DMS79 treated with DMSO at 0.1 percent for 48 hours (cell line): ENCODE measurements around the gene ECI1.
A peak's percentile ranks its signal among the peaks of the same experiment; 100 is the strongest.

Experiments
- DNase-seq: peaks from one replicate; lab custom pipeline; 2025; lab: John Stamatoyannopoulos, UW

Gene ECI1

GRCh38 chr16:2251296-2252111 is at the start of gene ECI1:
Gene ECI1 (minus strand): TSS chr16:2251587. CDS start chr16:2251566, 21 bp downstream.
- DNase-seq, result peak; percentile 86

DNA sequence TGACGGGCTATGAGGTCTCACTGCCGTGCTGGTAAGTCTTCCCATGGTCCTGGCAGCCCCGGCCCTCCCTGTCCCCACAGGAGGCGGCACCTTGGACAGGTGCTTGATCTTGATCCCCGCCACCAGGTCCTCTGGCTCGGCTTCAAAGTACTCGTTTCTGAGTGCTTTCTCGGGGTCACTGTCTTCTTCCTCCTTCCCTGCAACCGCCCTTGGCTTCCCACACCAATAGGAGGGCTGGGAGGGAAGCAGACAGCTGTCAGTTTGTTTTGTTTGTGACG is 48.5 kb upstream of the ECI1 start:
- no peak for DNase-seq

DNA sequence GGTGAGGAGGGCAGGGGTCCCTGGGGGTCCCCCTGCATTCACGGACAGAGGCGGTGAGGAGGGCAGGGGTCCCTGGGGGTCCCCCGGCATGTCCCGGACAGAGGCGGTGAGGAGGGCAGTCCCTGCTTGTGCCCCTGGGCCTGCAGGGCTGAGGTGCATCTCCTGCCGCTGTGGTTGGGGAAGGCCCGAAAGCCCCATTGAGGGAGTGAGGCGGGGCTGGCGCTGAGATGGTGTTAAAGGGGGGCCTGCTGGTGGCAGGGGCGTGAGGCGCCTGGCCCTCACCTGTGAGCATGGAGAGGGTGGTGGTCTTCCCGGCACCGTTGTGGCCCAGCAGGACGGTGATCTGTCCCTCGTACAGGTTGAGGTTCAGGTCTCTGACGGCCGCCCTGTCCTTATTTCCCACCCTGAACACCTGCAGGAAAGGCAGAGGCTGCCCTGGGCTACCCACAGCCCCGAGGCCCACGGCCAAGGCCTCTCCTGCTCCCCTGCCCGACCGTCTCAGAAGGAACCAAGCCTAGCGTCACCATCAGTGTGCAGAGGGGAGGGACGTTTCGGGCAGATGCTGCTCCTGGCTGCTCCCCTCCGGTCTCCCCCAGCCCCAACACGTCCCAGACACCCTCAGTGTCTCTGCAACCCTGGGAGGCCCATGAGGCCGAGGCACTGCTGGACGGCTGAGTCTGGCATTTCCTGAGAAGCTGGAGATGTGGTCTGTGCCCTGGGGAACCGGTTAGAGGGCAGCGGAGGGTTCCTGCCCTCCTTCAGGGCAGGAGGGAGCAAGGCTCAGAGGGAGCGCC is 47.9 kb upstream of the ECI1 start:
- no peak for DNase-seq

GRCh38 chr16:2298621-2299020 is 47.2 kb upstream of the ECI1 start:
- DNase-seq, result no peak

GRCh38 chr16:2297506-2297860 is 46.1 kb upstream of the ECI1 start:
- no peak for DNase-seq

- DNase-seq, result no peak
These were observed 45.5 kb upstream of the ECI1 start for GRCh38 chr16:2296661-2297505.

- DNase-seq, result no peak
These were observed 43.8 kb upstream of the ECI1 start for GRCh38 chr16:2295056-2295798.

GRCh38 chr16:2292221-2292620 is 40.8 kb upstream of the ECI1 start:
- no peak for DNase-seq

DNA sequence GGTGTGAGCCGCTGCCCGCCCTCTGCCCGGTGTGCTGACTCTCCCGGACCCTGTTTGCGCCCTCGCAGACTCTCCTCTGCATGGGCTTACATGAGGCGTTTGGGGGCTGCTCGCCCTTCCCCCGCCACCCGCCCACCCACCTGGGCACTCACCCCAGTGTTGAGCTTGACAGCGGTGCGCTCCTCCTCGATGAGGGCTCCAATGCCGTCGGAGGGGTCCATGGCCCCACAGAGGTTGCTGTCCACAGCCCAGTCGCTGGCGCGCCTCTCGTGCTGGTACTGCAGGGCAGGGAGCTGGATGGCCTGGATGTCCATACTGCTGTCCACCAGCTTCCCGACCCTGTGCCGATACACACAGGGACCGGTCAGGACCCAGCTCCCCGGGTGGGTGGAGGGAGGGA is 37.9 kb upstream of the ECI1 start:
- no peak for DNase-seq

DNA sequence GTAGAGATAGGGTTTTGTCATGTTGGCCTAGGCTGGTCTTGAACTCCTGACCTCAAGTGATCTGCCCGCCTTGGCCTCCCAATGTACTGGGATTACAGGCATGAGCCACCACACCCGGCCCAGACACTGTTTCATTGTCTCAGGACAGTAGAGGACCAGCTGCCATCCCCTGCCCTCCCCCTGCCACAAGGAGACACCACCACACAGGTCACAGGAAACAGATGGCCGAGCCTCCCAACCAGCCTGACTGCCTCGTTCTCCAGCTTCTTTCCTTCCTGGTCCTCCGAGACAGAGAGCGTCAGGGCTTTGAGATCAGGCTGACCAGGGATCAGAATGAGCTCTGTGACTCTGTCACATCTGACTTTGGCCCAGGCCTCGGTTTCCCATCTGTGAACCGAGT is 37.3 kb upstream of the ECI1 start:
- no peak for DNase-seq

GRCh38 chr16:2287916-2288547 is 36.6 kb upstream of the ECI1 start:
- no peak for DNase-seq

DNA sequence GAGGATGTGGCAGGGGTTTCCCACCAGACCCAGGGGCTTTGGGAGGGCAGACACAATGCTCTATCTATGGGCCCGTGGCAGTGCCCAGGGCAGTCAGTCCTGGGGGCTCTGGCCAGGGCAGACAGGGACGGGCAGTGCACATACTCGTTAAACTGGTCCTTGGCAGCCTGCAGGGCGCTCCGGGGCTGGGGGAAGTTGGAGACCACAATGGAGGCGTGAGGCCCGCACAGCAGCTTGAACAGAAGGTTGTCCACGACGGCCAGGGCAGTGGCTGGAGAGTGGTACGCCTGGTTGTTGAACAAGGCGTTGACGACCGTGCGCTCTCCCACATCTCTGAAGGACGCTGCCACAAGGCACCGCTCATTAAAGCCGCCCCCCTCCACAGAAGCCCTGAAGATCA is 35.2 kb upstream of the ECI1 start:
- no peak for DNase-seq

DNA sequence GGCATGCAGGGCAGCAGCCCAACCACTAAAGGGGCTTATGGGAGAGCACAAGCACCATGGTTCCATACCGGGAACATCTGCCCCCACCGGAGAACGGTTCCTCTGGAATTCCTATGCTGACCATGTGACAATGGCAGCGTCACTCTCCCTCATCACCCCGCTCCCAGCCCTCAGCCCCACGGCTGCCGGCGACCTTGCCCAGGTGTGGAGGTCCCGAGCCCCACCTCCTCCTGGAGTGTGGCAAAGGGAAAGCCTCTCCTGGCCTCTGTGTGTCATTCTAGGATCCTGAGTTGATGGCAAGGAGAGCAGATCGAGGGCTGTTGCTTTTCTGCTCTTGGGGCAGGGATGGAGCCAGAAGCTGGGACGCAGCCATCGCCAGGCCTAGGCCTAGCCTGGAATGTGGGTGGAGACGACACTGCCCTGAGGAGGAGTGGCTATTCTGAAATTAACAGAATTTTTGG is 34.4 kb upstream of the ECI1 start:
- DNase-seq, result no peak

- DNase-seq, result no peak
These were observed 33.6 kb upstream of the ECI1 start for GRCh38 chr16:2284797-2285576.

DNA sequence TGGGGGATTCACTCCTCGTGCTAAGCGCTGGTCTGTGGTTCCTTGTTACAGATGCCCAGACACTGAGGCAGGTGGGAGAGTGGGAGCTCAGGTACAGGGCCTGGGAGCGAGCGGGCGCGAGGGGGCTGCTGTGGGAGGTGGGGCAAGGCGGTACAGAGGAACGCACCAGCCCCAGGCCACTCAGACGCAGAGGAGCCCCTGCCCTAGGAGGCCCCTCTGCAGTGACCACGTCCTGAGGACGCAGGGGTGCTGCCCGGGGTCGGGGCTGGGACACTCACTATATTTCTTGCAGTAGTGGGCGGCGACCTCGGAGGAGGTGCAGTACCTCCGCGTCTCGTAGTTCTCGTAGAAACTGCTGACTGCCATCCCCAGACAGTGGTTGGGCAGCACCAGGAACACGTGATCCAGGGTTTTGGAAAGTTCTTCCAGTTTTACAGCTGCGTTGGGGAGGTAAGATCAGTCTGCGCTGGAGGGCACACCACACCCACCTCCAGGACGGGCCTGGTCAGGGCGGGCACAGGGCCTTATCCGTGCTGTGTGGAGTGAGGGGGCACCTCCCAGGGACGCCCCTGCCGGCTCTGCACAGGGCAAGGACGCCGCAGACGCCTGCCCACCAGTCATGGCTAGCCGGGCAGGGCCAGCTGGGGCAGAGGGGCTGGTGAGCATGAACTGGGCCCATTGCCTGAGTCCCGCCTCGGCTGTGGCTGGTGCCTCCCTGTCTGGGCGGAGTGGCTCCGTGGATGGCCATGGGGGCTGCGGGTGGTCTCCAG is 32.8 kb upstream of the ECI1 start:
- no peak for DNase-seq

- DNase-seq, result no peak
These were observed 31.6 kb upstream of the ECI1 start for GRCh38 chr16:2282866-2283555.

DNA sequence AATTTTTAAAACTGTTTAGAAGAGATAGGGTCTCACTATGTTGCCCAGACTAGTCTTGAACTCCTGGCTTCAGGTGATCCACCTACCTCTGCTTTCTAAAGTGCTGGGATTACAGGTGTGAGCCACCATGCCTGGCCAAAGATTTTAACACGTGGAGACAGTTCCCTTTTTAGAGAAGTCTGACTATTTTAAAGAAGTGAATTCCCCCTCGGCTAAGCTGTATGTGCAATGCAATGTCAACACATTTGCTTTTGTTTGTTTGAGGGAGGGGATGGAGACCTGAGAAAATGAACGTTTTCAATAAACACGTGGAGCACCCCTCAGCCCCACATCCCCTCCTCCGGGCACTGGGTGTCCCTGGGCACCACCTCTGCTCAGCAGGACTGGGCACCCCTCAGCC is 30.9 kb upstream of the ECI1 start:
- DNase-seq, result no peak

- DNase-seq, result no peak
These were observed 29.7 kb upstream of the ECI1 start for GRCh38 chr16:2280981-2281542.

DNA sequence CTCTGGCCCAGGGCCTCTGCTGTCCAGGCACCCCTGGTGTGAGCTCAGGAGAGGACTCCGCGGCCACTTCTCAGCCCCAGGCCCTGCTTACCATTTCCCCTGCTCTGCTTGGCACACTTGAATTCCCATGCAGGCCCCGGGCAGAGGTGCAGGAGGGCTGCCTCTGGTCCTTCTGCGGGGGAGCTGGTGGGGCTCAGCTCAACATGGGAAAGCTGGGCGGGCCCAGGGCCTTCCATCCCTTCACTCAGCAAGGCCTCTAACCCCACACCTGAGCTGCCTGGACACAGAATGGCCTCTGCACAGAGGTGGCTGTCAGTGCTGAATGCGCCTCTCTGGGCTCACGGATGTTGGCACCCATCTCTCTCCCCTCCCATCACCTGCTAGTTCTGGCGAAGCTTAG is 29.1 kb upstream of the ECI1 start:
- no peak for DNase-seq
